H4 (cell line): ENCODE measurements around the gene HSPA4L. TPM values are rescaled to one million over a fixed set of nuclear protein-coding genes. Genes with fewer than 3 reads are reported as not detected.
A peak's percentile ranks its signal among the peaks of the same experiment; 100 is the strongest.

Experiments
- DNase-seq: peaks from one replicate; pipeline ENCODE4 v3.0.0-alpha.2; 2015; ENCODE audit warnings: low spot score
- total RNA-seq: library from RNA; depleted of rRNA; stranded (reverse); fragments of >200 nt; shearing (Covaris generic); gene quantifications from 2 replicates; pipeline ENCODE4 v1.2.3, GENCODE V29; 2014; rRNA removed

HSPA4L gene
- total RNA-seq, 1 experiment from 2014 or later: 7.0 TPM

DNA sequence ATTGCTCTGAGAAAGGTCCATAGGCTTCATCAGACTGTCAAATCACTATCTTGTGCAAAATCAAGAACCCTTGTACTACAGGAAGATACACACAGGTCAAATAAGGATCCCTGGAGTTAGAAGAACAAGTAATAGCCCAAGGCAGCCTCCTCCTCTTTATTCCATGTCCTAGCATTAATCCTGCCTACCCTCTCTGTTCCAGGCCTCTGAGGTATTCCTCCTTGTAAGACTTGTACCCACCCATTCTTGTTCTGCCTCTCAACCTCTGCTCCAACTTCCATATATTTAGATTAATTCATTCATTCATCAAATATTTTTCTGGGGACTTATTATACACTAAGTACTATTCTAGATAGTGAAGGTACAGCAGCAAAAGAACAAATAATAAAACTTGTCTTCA is 88.2 kb downstream of the HSPA4L start:
- DNase-seq: no peak

DNA sequence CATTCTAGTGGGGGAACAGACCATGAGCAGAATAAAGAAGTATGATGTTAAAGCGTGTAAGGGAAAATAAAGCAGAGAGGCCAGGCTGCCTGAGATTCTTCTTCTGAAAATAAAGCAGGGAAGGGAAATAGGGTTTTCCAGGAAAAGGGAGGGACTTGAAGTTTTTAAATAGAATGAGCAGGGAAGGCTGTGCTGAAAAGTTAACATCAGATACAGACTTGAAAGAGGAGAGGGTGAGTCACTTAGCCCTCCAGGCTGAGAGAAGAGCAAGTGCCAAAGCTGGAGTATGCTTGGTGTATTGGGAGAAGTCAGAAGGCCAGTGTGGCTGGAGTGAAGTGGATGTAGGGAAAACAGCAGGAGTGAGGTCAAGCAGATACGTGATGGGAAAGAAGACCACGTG is 88.6 kb downstream of the HSPA4L start:
- peak; percentile 57 for DNase-seq

DNA sequence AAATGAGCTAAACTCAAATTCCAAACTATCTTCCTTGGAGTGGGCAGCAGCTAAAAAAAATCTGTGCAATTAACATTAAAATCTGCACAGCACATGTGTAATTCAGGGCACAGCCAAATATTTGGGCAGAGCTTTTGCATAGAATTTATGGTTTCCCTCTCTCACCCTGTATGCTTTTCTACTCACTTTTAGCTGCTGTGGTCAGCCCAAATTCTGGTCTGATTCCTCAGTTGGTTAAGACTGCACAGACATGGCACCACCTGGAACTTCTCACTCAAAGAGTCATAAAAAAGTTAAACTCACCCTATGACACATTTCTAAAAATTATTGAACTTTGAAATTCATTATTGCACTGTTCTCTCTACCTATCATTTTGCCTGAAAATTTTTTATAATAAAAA is 93.7 kb downstream of the HSPA4L start:
- DNase-seq: no peak

- DNase-seq: peak; percentile 96
These were observed 98.8 kb downstream of the HSPA4L start, which contains the start of gene PLK4 for GRCh38 chr4:127880763-127881562. TSS of gene PLK4 (plus strand) at chr4:127880893. CDS start at chr4:127881135, 242 bp downstream.

DNA sequence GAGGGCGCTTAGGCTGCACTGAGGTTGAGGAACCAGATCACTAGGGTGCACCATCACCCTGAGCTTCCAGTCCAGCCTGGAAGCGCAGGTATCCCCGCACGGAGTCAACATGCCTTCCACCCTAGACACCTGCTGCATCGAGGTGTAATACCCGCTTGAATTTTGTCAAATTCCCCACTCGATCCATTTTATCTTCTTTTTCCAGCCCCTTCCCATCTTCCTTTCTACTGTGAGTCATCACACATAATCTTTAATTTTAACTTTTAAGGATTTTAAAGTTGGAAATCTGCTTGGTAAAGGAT is 99.4 kb downstream of the HSPA4L start:
- DNase-seq: no peak

DNA sequence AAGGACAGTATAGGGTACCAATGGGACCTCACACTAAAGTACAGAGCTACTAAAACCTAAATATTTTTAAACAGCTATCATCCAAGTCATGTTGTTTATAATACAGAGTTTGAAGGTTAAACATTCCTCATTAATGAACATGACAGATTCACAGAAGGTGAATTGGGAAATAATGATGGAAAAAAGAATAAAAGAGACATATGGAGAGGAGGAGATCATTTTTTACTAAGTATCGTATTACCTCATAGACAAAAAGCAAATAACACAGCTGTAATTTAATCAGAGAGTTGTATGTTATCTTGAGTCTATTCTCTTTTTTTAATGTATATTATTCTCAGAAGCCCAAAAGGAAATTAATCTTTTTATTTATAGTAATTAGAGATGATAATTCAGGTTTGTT is 106.4 kb downstream of the HSPA4L start:
- no peak for DNase-seq

GRCh38 chr4:127889903-127890302 is 107.8 kb downstream of the HSPA4L start:
- DNase-seq: no peak

Other genes starting within 250 kb of the HSPA4L start
- gene INTU, start 149.4 kb upstream of the HSPA4L start, total RNA-seq: 0.37 and 2.2 TPM in 2 replicates
- gene SLC25A31, start 51.9 kb upstream of the HSPA4L start, total RNA-seq: not detected in 2 replicates
- gene PLK4, start 98.6 kb downstream of the HSPA4L start, total RNA-seq: 16.6 and 17.6 TPM in 2 replicates
- gene MFSD8, start 182.9 kb downstream of the HSPA4L start, total RNA-seq: 4.3 and 20.6 TPM in 2 replicates
- gene ABHD18, start 183.1 kb downstream of the HSPA4L start, total RNA-seq: 5.9 and 6.7 TPM in 2 replicates